ENCODE data around the gene SNX20. TPM values are rescaled to one million over a fixed set of nuclear protein-coding genes. Genes with fewer than 3 reads are reported as not detected.
A peak's percentile ranks its signal among the peaks of the same experiment; 100 is the strongest.

SNX20 gene
- total RNA-seq, 1 experiment from 2014 or later: not detected

GRCh38 chr16:50665128-50665878 is 15.8 kb downstream of the SNX20 start:
- ChIA-PET POLR2A (ENCODE audit: low non-redundant PET) (no interaction called here), CTCF (interaction anchor here (0.6 to 1.7 kb wide), 7 partner anchors 8 to 338 kb away, joined by 3 to 18 read pairs (median 4); no protein-coding TSS in a partner anchor)
- intact Hi-C loops (cut with micrococcal nuclease; ENCODE audit: unreplicated experiment): loop anchor here (1.0 to 10.0 kb wide), 2 partner anchors 301 to 451 kb away; partner anchors contain the start of gene BRD7
- Histone ChIP-seq H3K27ac (ENCODE audit: low read depth, low read length, poor library complexity, severe bottlenecking) (no peak overlapping the region), H3K36me3 (ENCODE audit: insufficient read depth, low read length, poor library complexity, severe bottlenecking) (no peaks in the 10 kb centered on the region), H3K4me1 (ENCODE audit: insufficient read depth, low read length, poor library complexity, severe bottlenecking) (no peaks in the 10 kb centered on the region), H3K27me3 (replicated peaks; ENCODE audit: insufficient read depth, low read depth, low read length, poor library complexity) (no peaks in the 10 kb centered on the region), H3K4me3 (ENCODE audit: low read depth, low read length, poor library complexity, severe bottlenecking) (peak overlapping the region; percentile 37), H3K9me3 (ENCODE audit: low read depth, low read length, poor library complexity, severe bottlenecking) (no peaks in the 10 kb centered on the region)
- no TSS peak for BruUV-seq (replicated peaks)
- TF ChIP-seq CTCF (conservative IDR thresholded peaks at IDR 0.05; ENCODE audit: low read depth, low read length) (peak; percentile 79), EZH2 (IDR thresholded peaks at IDR 0.05; ENCODE audit: borderline replicate concordance, low read depth, low read length, poor library complexity, severe bottlenecking) (no peak)
- DNase-seq (ENCODE audit: low spot score): peak; percentile 73

GRCh38 chr16:50664270-50664669 is 16.8 kb downstream of the SNX20 start:
- Histone ChIP-seq H3K9me3 (ENCODE audit: low read depth, low read length, poor library complexity, severe bottlenecking) (no peaks in the 10 kb centered on the region), H3K4me1 (ENCODE audit: insufficient read depth, low read length, poor library complexity, severe bottlenecking) (no peaks in the 10 kb centered on the region), H3K36me3 (ENCODE audit: insufficient read depth, low read length, poor library complexity, severe bottlenecking) (no peaks in the 10 kb centered on the region), H3K27me3 (replicated peaks; ENCODE audit: insufficient read depth, low read depth, low read length, poor library complexity) (no peaks in the 10 kb centered on the region), H3K4me3 (ENCODE audit: low read depth, low read length, poor library complexity, severe bottlenecking) (no peak overlapping the region), H3K27ac (ENCODE audit: low read depth, low read length, poor library complexity, severe bottlenecking) (no peak overlapping the region)
- no TSS peak for BruUV-seq (replicated peaks)
- ChIA-PET POLR2A (ENCODE audit: low non-redundant PET) (no interaction called here), CTCF (interaction anchor here (1.7 kb wide), 1 partner anchor 142 kb away, joined by 6 read pairs; no protein-coding TSS in a partner anchor)
- intact Hi-C loops (cut with micrococcal nuclease; ENCODE audit: unreplicated experiment): loop anchor here (10.0 kb wide), 1 partner anchor 299 kb away; the partner anchor contains the start of gene BRD7
- TF ChIP-seq CTCF (conservative IDR thresholded peaks at IDR 0.05; ENCODE audit: low read depth, low read length): no peak
- TF ChIP-seq EZH2 (IDR thresholded peaks at IDR 0.05; ENCODE audit: borderline replicate concordance, low read depth, low read length, poor library complexity, severe bottlenecking): no peak
- no peak for DNase-seq (ENCODE audit: low spot score)

GRCh38 chr16:50662306-50662940 is 18.7 kb downstream of the SNX20 start:
- no peaks in the 10 kb centered on the region for H3K36me3 ChIP-seq (ENCODE audit: insufficient read depth, low read length, poor library complexity, severe bottlenecking)
- no TSS peak for BruUV-seq (replicated peaks)
- no peaks in the 10 kb centered on the region for H3K9me3 ChIP-seq (ENCODE audit: low read depth, low read length, poor library complexity, severe bottlenecking)
- POLR2A ChIA-PET (ENCODE audit: low non-redundant PET): no interaction called here
- CTCF ChIA-PET: no interaction called here
- TF ChIP-seq CTCF (conservative IDR thresholded peaks at IDR 0.05; ENCODE audit: low read depth, low read length) (no peak), EZH2 (IDR thresholded peaks at IDR 0.05; ENCODE audit: borderline replicate concordance, low read depth, low read length, poor library complexity, severe bottlenecking) (no peak)
- no peaks in the 10 kb centered on the region for H3K4me1 ChIP-seq (ENCODE audit: insufficient read depth, low read length, poor library complexity, severe bottlenecking)
- H3K4me3 ChIP-seq (ENCODE audit: low read depth, low read length, poor library complexity, severe bottlenecking): no peak overlapping the region
- no peak overlapping the region for H3K27ac ChIP-seq (ENCODE audit: low read depth, low read length, poor library complexity, severe bottlenecking)
- intact Hi-C loops (cut with micrococcal nuclease; ENCODE audit: unreplicated experiment): loop anchor here (10.0 kb wide), 1 partner anchor 298 kb away; the partner anchor contains the start of gene BRD7
- no peaks in the 10 kb centered on the region for H3K27me3 ChIP-seq (replicated peaks; ENCODE audit: insufficient read depth, low read depth, low read length, poor library complexity)
- no peak for DNase-seq (ENCODE audit: low spot score)
